ENCODE data around the gene FOCAD. TPM values are rescaled to one million over a fixed set of nuclear protein-coding genes. Genes with fewer than 3 reads are reported as not detected.

The FOCAD gene
- total and polyA plus RNA-seq, 12 donors, result 11.7 to 41.3 (median 31.2) TPM

DNA sequence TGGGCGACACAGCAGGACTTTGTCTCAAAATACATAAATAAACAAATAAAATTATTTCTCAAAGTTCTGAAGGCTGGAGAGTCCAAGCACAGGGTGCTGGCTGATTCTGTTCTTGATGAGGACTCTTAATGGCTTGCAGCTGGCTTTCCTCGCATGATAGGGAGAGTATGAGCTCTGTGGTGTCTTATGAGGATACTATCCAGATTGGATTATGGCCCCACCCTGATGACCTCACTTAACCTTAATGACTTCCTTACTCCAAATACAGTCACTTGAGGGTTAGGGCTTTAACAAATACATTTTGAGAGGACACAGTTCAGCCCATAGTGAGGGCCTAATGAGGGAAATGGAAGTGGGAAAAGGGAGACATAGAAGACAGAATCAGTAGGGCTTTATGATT lies 87.7 kb downstream of the FOCAD start:
- no peak for ATAC-seq
- Histone ChIP-seq H3K27me3 (no peaks in the 10 kb centered on the region), H3K36me3 (peaks cover 0 to 32% (median 24%) of the 10 kb centered on the region in 9 donors), H3K27ac (no peak overlapping the region), H3K4me3 (no peak overlapping the region), H3K4me1 (peaks cover 0 to 9% (median 0%) of the 10 kb centered on the region in 9 donors), H3K9me3 (peaks cover 0 to 7% (median 0%) of the 10 kb centered on the region in 11 donors)
- intact Hi-C loops (cut with DNase I), result no loop called here
- DNase-seq, result no peak
- TF ChIP-seq, protein P1, sequence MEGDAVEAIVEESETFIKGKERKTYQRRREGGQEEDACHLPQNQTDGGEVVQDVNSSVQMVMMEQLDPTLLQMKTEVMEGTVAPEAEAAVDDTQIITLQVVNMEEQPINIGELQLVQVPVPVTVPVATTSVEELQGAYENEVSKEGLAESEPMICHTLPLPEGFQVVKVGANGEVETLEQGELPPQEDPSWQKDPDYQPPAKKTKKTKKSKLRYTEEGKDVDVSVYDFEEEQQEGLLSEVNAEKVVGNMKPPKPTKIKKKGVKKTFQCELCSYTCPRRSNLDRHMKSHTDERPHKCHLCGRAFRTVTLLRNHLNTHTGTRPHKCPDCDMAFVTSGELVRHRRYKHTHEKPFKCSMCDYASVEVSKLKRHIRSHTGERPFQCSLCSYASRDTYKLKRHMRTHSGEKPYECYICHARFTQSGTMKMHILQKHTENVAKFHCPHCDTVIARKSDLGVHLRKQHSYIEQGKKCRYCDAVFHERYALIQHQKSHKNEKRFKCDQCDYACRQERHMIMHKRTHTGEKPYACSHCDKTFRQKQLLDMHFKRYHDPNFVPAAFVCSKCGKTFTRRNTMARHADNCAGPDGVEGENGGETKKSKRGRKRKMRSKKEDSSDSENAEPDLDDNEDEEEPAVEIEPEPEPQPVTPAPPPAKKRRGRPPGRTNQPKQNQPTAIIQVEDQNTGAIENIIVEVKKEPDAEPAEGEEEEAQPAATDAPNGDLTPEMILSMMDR (IDR thresholded peaks at IDR 0.05), result no peak
- 83 to 94% methylated on average over 2 of the region's 2 CpGs for WGBS, 2 donors

DNA sequence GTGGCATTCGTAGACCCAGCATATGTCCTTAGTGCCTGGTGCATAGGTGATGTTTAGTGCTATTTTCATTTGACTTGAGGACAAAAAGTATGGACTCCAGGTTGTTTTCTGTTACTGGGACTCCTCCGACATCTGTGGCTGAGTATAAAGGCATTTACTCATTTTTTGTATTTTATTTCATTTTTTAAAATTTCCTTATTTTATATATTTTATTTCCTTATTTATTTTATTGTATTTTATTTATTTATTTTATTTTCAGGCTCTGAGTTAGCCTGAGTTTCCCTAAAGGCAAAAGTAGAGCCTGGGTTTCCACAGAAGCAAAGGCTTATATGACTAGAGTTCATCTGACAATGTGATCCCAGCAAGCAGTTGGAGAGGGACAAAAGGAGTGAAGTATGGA lies 91.6 kb downstream of the FOCAD start:
- intact Hi-C loops (cut with DNase I), result no loop called here
- Histone ChIP-seq H3K4me3 (no peak overlapping the region), H3K9me3 (peaks cover 0 to 6% (median 0%) of the 10 kb centered on the region in 11 donors), H3K4me1 (peaks cover 0 to 9% (median 0%) of the 10 kb centered on the region in 9 donors), H3K27me3 (no peaks in the 10 kb centered on the region), H3K27ac (no peak overlapping the region), H3K36me3 (peaks cover 0 to 24% (median 11%) of the 10 kb centered on the region in 9 donors)
- DNase-seq (no peak), ATAC-seq (no peak)
- WGBS, 2 donors, result 95 to 98% methylated on average over 2 of the region's 2 CpGs
- TF ChIP-seq, protein P1 (IDR thresholded peaks at IDR 0.05), result no peak

DNA sequence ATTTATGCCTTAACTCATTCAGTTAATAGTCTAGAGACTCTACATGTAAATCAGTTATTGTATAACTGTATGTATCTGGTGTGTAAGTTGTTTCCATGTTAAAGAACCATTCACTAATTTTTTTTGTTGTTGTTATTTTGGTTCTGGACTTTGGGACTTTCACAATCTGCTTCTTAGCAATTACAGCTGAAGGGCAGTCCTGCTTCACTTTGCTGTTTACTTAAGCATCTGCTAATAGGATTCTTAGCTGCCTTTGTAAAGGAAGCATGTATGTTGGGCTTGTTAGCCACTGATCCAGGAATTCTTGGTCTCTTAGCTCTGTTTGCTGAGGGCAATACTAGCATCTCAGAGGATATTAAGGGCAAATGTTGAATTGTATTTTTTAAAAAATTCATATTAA lies 97.0 kb downstream of the FOCAD start:
- no peak overlapping the region for H3K27ac ChIP-seq
- TF ChIP-seq, protein P1 (IDR thresholded peaks at IDR 0.05), result no peak
- H3K27me3 ChIP-seq, result no peaks in the 10 kb centered on the region
- intact Hi-C loops (cut with DNase I), result no loop called here
- no peak overlapping the region for H3K4me3 ChIP-seq
- H3K4me1 ChIP-seq, result peaks cover 0 to 8% (median 0%) of the 10 kb centered on the region in 9 donors
- H3K9me3 ChIP-seq, result no peaks in the 10 kb centered on the region
- ATAC-seq, result no peak
- H3K36me3 ChIP-seq, result peaks cover 0 to 24% (median 9%) of the 10 kb centered on the region in 9 donors
- no peak for DNase-seq

DNA sequence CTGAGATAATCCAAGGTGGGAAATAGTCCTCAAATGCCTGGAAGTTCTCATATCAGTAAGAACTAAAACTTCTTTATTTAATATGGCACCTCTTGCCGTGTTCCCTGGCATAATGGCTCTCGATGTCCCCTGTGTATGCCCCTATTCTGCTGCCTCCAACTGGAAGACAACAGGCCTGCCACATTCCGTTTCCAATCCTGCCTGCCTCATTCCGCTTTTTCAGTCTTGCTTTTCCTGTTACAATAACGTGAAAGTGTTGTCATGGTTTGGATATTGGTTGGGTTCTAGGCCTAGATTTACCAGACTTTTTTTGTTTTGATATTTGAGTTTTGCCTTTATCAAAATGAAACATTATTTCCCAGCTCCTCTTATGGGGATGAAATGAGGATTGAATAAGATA lies 98.2 kb downstream of the FOCAD start:
- no peaks in the 10 kb centered on the region for H3K9me3 ChIP-seq
- intact Hi-C loops (cut with DNase I), result no loop called here
- no peak overlapping the region for H3K4me3 ChIP-seq
- WGBS, 2 donors, result 90 to 91% methylated on average over 5 of the region's 5 CpGs
- H3K27ac ChIP-seq, result no peak overlapping the region
- H3K36me3 ChIP-seq, result peaks cover 0 to 24% (median 9%) of the 10 kb centered on the region in 9 donors
- no peak for DNase-seq
- H3K27me3 ChIP-seq, result no peaks in the 10 kb centered on the region
- no peak for ATAC-seq
- TF ChIP-seq, protein P1 (IDR thresholded peaks at IDR 0.05), result no peak
- H3K4me1 ChIP-seq, result peaks cover 0 to 8% (median 0%) of the 10 kb centered on the region in 9 donors

Data from heart right ventricle (tissue), 16 donors.